Fibroblast of lung (primary cell): ENCODE data around the gene ELOA.

Source experiments
- CTCF ChIP-seq, 2 donors: IDR thresholded peaks in 1 of 2; conservative IDR thresholded peaks in 1 of 2; 1 replicate in 1 of 2; 2 replicates in 1 of 2; pipeline ENCODE4 v1.5.1; 2011 to 2012; ENCODE audit warnings: low read length in 2 of 2, control low read depth in 1 of 2, inconsistent platforms in 1 of 2, low read depth in 1 of 2, mild to moderate bottlenecking in 1 of 2
- EZH2 ChIP-seq: IDR thresholded peaks from 2 replicates; pipeline ENCODE4 v1.5.1; 2012; ENCODE audit warnings: low read length, control low read depth, mild to moderate bottlenecking; ENCODE audit errors: missing control alignments

- TF ChIP-seq CTCF (conservative IDR thresholded peaks at IDR 0.05 in 1 of 2, IDR thresholded peaks at IDR 0.05 in 1 of 2; ENCODE audit: low read depth in 1 of 2, low read length in 2 of 2) (no peak), EZH2 (no peak)
These were observed 14.5 kb downstream of the ELOA start for GRCh38 chr1:23757812-23758211.
